ENCODE measurements around the gene GRAMD2B.

The GRAMD2B gene

DNA sequence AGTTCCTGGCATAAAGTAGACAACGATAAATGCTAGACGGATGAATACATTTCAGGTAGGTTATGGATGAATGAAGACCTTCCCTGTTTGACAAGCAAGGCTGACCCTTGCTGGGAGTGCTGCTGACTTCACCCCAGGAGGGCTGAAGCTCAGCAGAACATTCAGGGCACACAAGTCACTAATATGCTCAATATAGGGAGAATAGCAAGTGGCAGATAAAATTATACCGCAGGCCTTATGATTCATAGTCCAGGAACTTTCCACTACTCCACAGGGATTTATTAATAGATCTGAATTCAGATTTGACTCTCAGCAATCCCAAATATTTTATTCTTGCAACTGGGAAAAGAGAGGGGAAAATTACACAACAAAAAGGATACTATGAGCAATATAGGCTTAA is 38.2 kb upstream of the GRAMD2B start:
- Histone ChIP-seq H3K36me3 (ENCODE audit: control insufficient read depth in 4 of 4, insufficient read depth in 4 of 4, low read length in 3 of 4) (no peaks in the 10 kb centered on the region), H3K4me3 (ENCODE audit: control insufficient read depth in 1 of 7, extremely low read depth in 1 of 7, insufficient read depth in 4 of 7, low read depth in 2 of 7, low read length in 6 of 7) (no peak overlapping the region), H3K27ac (ENCODE audit: insufficient read depth in 1 of 2, low read depth in 1 of 2, low read length in 2 of 2, poor library complexity in 1 of 2, severe bottlenecking in 2 of 2) (no peak overlapping the region), H3K9me3 (ENCODE audit: control extremely low read depth in 1 of 5, control insufficient read depth in 4 of 5, insufficient read depth in 2 of 5, low read depth in 1 of 5, low read length in 4 of 5) (peaks cover 0 to 3% (median 0%) of the 10 kb centered on the region in 5 experiments), H3K27me3 (replicated peaks in 2 of 5; ENCODE audit: control insufficient read depth in 4 of 5, insufficient read depth in 5 of 5, low read length in 4 of 5) (no peaks in the 10 kb centered on the region), H3K4me1 (ENCODE audit: control extremely low read depth in 1 of 4, control insufficient read depth in 4 of 4, insufficient read depth in 4 of 4, low read length in 3 of 4) (no peaks in the 10 kb centered on the region)
- no peak for DNase-seq
- no CpG with 5 or more reads among the region's 3 CpGs for WGBS (ENCODE audit: insufficient coverage)
- ChIA-PET POLR2A (no interaction called here), CTCF (no interaction called here)

DNA sequence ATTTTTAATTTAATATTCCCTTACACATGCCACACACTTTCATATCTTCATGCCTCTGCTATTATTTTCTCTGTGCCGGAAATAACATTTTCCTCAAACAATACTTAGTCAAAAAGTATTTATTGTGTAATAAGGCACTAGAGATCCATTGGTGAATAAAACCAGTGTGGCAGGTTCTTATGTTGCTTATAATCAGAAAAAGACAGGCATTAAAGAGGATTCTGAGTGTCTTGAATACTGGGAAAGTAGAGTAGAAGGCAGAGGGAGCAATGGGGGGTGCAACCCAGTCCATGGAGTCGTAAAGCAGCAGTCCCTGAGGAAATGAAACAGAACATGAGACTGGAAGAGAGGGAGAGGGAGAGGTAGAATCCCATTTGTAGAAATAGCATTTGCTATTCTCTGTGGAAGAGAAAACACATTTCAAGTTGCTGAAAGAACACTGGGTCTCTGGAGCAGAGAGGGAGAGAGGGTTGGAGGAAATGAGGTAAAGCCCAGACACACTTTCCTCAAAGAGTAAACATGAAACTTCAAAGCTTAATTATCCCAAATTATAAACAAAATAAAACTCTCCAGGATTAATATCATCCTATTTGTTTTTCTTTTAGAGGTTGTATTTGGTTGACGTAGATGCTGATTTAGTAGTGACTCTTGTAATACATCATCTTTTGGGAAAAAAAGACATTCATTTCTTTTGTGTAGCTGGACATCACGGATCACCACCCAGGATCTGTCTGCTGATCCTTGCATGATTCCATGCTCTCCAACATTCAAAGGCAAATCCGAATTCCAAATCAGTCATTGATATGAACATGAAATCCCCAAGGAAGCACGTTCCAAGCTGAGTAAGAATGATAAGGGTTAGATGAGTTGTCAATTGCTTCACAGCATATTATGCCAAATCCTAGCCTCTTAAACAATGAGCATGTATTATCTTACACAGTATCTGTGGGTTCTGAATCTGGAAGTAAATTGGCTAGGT is 37.4 kb upstream of the GRAMD2B start:
- WGBS (ENCODE audit: insufficient coverage), result 94% methylated on average over 3 of the region's 6 CpGs
- Histone ChIP-seq H3K27me3 (replicated peaks in 2 of 5; ENCODE audit: control insufficient read depth in 4 of 5, insufficient read depth in 5 of 5, low read length in 4 of 5) (no peaks in the 10 kb centered on the region), H3K4me1 (ENCODE audit: control extremely low read depth in 1 of 4, control insufficient read depth in 4 of 4, insufficient read depth in 4 of 4, low read length in 3 of 4) (no peaks in the 10 kb centered on the region), H3K4me3 (ENCODE audit: control insufficient read depth in 1 of 7, extremely low read depth in 1 of 7, insufficient read depth in 4 of 7, low read depth in 2 of 7, low read length in 6 of 7) (no peak overlapping the region), H3K9me3 (ENCODE audit: control extremely low read depth in 1 of 5, control insufficient read depth in 4 of 5, insufficient read depth in 2 of 5, low read depth in 1 of 5, low read length in 4 of 5) (peaks cover 0 to 3% (median 0%) of the 10 kb centered on the region in 5 experiments), H3K27ac (ENCODE audit: insufficient read depth in 1 of 2, low read depth in 1 of 2, low read length in 2 of 2, poor library complexity in 1 of 2, severe bottlenecking in 2 of 2) (no peak overlapping the region), H3K36me3 (ENCODE audit: control insufficient read depth in 4 of 4, insufficient read depth in 4 of 4, low read length in 3 of 4) (no peaks in the 10 kb centered on the region)
- ChIA-PET POLR2A (no interaction called here), CTCF (no interaction called here)
- no peak for DNase-seq

DNA sequence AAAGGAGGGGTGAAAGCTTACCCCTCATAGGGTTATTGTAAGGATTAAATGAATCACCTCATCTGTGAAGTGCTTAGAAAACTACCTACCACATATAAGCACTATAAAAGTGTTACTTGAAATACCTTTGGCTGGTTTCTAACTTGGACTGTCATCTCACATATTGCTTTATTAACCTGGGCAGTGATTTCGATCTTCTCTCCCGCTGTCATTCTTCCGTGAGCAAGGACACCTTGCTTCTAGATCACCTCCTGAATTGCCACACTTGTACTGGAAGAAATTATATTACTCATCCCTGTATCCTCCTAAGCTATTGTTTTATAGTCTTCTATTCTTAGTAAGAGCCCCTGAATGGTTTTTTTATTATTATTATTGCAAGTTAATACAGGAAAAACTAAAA is 34.0 kb upstream of the GRAMD2B start:
- 90% methylated on average over 3 of the region's 3 CpGs for WGBS (ENCODE audit: insufficient coverage)
- no peak overlapping the region for H3K4me3 ChIP-seq (ENCODE audit: control insufficient read depth in 1 of 7, extremely low read depth in 1 of 7, insufficient read depth in 4 of 7, low read depth in 2 of 7, low read length in 6 of 7)
- H3K27me3 ChIP-seq (replicated peaks in 2 of 5; ENCODE audit: control insufficient read depth in 4 of 5, insufficient read depth in 5 of 5, low read length in 4 of 5), result no peaks in the 10 kb centered on the region
- POLR2A ChIA-PET, result no interaction called here
- H3K27ac ChIP-seq (ENCODE audit: insufficient read depth in 1 of 2, low read depth in 1 of 2, low read length in 2 of 2, poor library complexity in 1 of 2, severe bottlenecking in 2 of 2), result no peak overlapping the region
- H3K9me3 ChIP-seq (ENCODE audit: control extremely low read depth in 1 of 5, control insufficient read depth in 4 of 5, insufficient read depth in 2 of 5, low read depth in 1 of 5, low read length in 4 of 5), result no peaks in the 10 kb centered on the region
- no peaks in the 10 kb centered on the region for H3K36me3 ChIP-seq (ENCODE audit: control insufficient read depth in 4 of 4, insufficient read depth in 4 of 4, low read length in 3 of 4)
- DNase-seq, result no peak
- CTCF ChIA-PET, result no interaction called here
- H3K4me1 ChIP-seq (ENCODE audit: control extremely low read depth in 1 of 4, control insufficient read depth in 4 of 4, insufficient read depth in 4 of 4, low read length in 3 of 4), result no peaks in the 10 kb centered on the region

DNA sequence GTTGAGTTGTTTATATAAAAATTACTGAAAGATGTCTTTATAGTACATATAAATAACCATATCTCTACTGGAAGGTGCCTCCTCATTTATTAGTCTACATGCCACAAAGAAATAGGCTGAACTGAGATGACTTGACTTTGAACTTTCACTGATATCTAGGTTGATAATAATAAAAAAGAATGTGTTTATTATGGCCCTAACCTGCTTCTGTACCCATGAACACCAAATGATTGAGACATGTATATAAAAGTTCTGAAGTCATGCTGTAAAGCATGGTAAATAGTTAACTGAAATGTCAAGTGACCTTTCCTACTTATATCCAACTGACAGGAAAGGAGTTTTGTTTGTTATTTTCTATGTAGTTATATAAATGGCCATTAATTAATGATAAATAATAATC is 33.2 kb upstream of the GRAMD2B start:
- H3K36me3 ChIP-seq (ENCODE audit: control insufficient read depth in 4 of 4, insufficient read depth in 4 of 4, low read length in 3 of 4), result no peaks in the 10 kb centered on the region
- ChIA-PET POLR2A (no interaction called here), CTCF (no interaction called here)
- DNase-seq, result no peak
- no peaks in the 10 kb centered on the region for H3K4me1 ChIP-seq (ENCODE audit: control extremely low read depth in 1 of 4, control insufficient read depth in 4 of 4, insufficient read depth in 4 of 4, low read length in 3 of 4)
- no peaks in the 10 kb centered on the region for H3K9me3 ChIP-seq (ENCODE audit: control extremely low read depth in 1 of 5, control insufficient read depth in 4 of 5, insufficient read depth in 2 of 5, low read depth in 1 of 5, low read length in 4 of 5)
- H3K27me3 ChIP-seq (replicated peaks in 2 of 5; ENCODE audit: control insufficient read depth in 4 of 5, insufficient read depth in 5 of 5, low read length in 4 of 5), result no peaks in the 10 kb centered on the region
- no peak overlapping the region for H3K4me3 ChIP-seq (ENCODE audit: control insufficient read depth in 1 of 7, extremely low read depth in 1 of 7, insufficient read depth in 4 of 7, low read depth in 2 of 7, low read length in 6 of 7)
- no peak overlapping the region for H3K27ac ChIP-seq (ENCODE audit: insufficient read depth in 1 of 2, low read depth in 1 of 2, low read length in 2 of 2, poor library complexity in 1 of 2, severe bottlenecking in 2 of 2)

DNA sequence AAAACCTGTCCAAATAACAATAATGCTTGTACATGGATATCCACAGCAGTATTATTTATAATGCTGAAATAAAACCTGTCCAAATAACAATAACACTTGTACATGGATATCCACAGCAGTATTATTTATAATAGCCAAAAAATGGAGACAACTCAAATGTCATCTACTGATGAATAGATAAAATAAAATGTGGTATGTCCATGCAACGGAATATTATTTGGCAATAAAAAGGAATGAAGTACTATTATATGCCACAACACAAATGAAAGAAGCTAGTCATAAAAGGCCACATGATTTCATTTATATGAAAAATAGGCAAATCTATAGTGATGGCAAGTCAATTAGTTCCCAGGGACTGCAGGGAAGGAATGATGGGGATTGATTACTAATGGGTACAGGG is 31.8 kb upstream of the GRAMD2B start:
- WGBS (ENCODE audit: insufficient coverage), result no CpG with 5 or more reads among the region's 1 CpG
- POLR2A ChIA-PET, result no interaction called here
- no peaks in the 10 kb centered on the region for H3K9me3 ChIP-seq (ENCODE audit: control extremely low read depth in 1 of 5, control insufficient read depth in 4 of 5, insufficient read depth in 2 of 5, low read depth in 1 of 5, low read length in 4 of 5)
- no peaks in the 10 kb centered on the region for H3K36me3 ChIP-seq (ENCODE audit: control insufficient read depth in 4 of 4, insufficient read depth in 4 of 4, low read length in 3 of 4)
- H3K27me3 ChIP-seq (replicated peaks in 2 of 5; ENCODE audit: control insufficient read depth in 4 of 5, insufficient read depth in 5 of 5, low read length in 4 of 5), result no peaks in the 10 kb centered on the region
- H3K4me3 ChIP-seq (ENCODE audit: control insufficient read depth in 1 of 7, extremely low read depth in 1 of 7, insufficient read depth in 4 of 7, low read depth in 2 of 7, low read length in 6 of 7), result no peak overlapping the region
- no peak for DNase-seq
- no peak overlapping the region for H3K27ac ChIP-seq (ENCODE audit: insufficient read depth in 1 of 2, low read depth in 1 of 2, low read length in 2 of 2, poor library complexity in 1 of 2, severe bottlenecking in 2 of 2)
- CTCF ChIA-PET, result no interaction called here
- no peaks in the 10 kb centered on the region for H3K4me1 ChIP-seq (ENCODE audit: control extremely low read depth in 1 of 4, control insufficient read depth in 4 of 4, insufficient read depth in 4 of 4, low read length in 3 of 4)

DNA sequence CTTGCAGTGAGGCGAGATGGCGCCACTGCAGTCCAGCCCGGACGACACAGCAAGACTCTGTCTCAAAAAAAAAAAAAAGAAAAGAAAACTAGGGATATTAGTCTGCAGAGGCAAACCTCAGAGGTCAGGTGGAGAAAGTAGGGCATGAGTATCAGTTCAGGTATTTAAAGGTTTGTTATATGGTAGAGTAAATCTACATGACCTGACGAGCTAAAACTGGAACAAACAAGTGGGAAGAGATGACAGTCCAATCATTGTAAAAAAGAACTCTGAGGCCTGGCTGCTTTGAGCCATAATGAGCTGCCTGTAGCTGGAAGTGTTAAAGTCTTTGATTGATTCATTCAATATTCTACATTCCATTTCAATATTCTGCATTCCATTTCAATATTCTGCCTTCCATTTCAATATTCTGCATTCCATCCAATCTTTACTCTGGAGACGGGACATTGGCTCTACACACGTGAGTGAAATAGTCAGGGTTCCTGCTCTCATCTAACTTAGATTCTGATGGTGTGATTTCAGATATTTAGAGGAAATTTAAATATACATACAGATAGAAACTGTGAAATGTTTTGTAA is 28.9 kb upstream of the GRAMD2B start:
- no peak for DNase-seq
- POLR2A ChIA-PET, result no interaction called here
- Histone ChIP-seq H3K36me3 (ENCODE audit: control insufficient read depth in 4 of 4, insufficient read depth in 4 of 4, low read length in 3 of 4) (no peaks in the 10 kb centered on the region), H3K4me1 (ENCODE audit: control extremely low read depth in 1 of 4, control insufficient read depth in 4 of 4, insufficient read depth in 4 of 4, low read length in 3 of 4) (no peaks in the 10 kb centered on the region), H3K27me3 (replicated peaks in 2 of 5; ENCODE audit: control insufficient read depth in 4 of 5, insufficient read depth in 5 of 5, low read length in 4 of 5) (no peaks in the 10 kb centered on the region), H3K27ac (ENCODE audit: insufficient read depth in 1 of 2, low read depth in 1 of 2, low read length in 2 of 2, poor library complexity in 1 of 2, severe bottlenecking in 2 of 2) (no peak overlapping the region), H3K9me3 (ENCODE audit: control extremely low read depth in 1 of 5, control insufficient read depth in 4 of 5, insufficient read depth in 2 of 5, low read depth in 1 of 5, low read length in 4 of 5) (peaks cover 0 to 2% (median 0%) of the 10 kb centered on the region in 5 experiments), H3K4me3 (ENCODE audit: control insufficient read depth in 1 of 7, extremely low read depth in 1 of 7, insufficient read depth in 4 of 7, low read depth in 2 of 7, low read length in 6 of 7) (no peak overlapping the region)
- WGBS (ENCODE audit: insufficient coverage), result 74% methylated on average over 5 of the region's 7 CpGs
- CTCF ChIA-PET, result no interaction called here

DNA sequence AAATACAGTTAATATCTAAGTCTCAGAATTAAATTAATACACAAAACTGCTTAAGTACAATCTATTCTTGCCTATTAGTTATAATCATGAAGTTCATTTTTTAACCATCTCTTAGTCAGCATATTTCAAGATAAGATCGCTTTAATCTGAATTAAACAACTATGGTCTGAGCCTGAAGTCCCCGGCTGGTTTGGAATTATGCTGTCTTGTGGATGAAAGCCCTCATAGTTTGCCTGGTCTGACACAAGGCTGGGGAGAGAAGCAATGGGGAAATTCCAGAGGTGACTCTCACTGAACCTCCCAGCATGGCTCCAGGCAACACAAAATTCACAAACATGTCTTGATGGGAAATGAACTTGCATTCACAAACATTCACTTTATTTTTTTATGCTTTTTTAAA is 28.0 kb upstream of the GRAMD2B start:
- ChIA-PET POLR2A (no interaction called here), CTCF (no interaction called here)
- H3K4me3 ChIP-seq (ENCODE audit: control insufficient read depth in 1 of 7, extremely low read depth in 1 of 7, insufficient read depth in 4 of 7, low read depth in 2 of 7, low read length in 6 of 7), result no peak overlapping the region
- no peak for DNase-seq
- no peak overlapping the region for H3K27ac ChIP-seq (ENCODE audit: insufficient read depth in 1 of 2, low read depth in 1 of 2, low read length in 2 of 2, poor library complexity in 1 of 2, severe bottlenecking in 2 of 2)
- H3K9me3 ChIP-seq (ENCODE audit: control extremely low read depth in 1 of 5, control insufficient read depth in 4 of 5, insufficient read depth in 2 of 5, low read depth in 1 of 5, low read length in 4 of 5), result peaks cover 0 to 6% (median 0%) of the 10 kb centered on the region in 5 experiments
- H3K4me1 ChIP-seq (ENCODE audit: control extremely low read depth in 1 of 4, control insufficient read depth in 4 of 4, insufficient read depth in 4 of 4, low read length in 3 of 4), result no peaks in the 10 kb centered on the region
- no CpG with 5 or more reads among the region's 2 CpGs for WGBS (ENCODE audit: insufficient coverage)
- no peaks in the 10 kb centered on the region for H3K36me3 ChIP-seq (ENCODE audit: control insufficient read depth in 4 of 4, insufficient read depth in 4 of 4, low read length in 3 of 4)
- no peaks in the 10 kb centered on the region for H3K27me3 ChIP-seq (replicated peaks in 2 of 5; ENCODE audit: control insufficient read depth in 4 of 5, insufficient read depth in 5 of 5, low read length in 4 of 5)

Data from common myeloid progenitor, CD34-positive (primary cell).